Urothelium cell line (cell line): ENCODE results near the gene HDX.
A peak's percentile ranks its signal among the peaks of the same experiment; 100 is the strongest.
"Not testable (repeated sequence)": the region's sequence is repeated elsewhere in the genome, so short reads cannot be mapped to it uniquely, and the experiment has no call there.

ENCODE experiments used
- DNase-seq: peaks from one replicate; pipeline ENCODE4 v3.0.0; 2011; ENCODE audit warnings: low spot score, mixed read lengths
- FAIRE-seq: peaks from 2 replicates; lab custom pipeline; 2011; peaks lifted over from hg19 to GRCh38; lab: Jason Lieb, UNC

Gene HDX, protein sequence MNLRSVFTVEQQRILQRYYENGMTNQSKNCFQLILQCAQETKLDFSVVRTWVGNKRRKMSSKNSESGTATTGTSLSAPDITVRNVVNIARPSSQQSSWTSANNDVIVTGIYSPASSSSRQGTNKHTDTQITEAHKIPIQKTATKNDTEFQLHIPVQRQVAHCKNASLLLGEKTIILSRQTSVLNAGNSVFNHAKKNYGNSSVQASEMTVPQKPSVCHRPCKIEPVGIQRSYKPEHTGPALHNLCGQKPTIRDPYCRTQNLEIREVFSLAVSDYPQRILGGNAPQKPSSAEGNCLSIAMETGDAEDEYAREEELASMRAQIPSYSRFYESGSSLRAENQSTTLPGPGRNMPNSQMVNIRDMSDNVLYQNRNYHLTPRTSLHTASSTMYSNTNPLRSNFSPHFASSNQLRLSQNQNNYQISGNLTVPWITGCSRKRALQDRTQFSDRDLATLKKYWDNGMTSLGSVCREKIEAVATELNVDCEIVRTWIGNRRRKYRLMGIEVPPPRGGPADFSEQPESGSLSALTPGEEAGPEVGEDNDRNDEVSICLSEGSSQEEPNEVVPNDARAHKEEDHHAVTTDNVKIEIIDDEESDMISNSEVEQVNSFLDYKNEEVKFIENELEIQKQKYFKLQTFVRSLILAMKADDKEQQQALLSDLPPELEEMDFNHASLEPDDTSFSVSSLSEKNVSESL

DNA sequence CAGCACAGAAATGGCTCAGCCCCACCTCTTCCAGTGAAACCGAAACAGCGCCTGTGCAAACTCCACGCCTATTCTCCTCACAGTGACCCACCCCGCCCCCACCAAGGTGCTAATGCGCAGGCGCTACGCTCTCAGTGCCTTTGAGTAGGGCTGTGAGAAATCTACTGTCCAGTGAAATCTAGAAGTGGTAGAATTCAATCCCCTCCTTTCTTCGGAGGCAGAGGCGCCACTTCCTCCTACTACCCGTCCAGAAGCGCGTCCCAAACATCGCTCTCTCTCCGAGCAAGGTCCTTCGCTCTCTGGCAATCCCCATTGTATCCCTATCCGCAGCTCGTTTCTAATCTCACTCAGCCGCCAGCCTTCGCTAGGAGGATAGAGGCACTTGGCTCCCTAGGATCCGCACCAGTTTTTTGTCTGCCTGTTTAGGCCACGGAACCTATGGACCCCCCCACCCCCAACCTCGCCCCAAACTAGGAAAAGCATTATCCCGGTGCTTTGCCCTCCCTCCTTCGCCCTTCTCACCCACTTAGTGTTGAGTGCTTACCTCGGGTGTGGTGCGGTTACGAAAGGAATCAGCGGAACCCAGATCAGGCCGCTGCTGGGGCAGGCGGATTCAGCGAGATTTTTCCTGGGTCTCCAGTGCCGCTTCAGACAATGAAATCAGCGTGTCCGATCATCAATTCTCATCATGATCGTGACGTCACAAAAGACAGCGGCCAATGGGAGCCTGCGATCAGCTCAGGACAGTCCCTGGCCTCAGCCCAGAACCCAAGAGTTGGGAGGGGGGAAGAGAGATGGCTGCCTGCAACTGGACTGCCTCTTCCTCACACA, at the start of gene HDX:
Gene HDX (minus strand): TSS at position 656 of the 831 bp plus-strand sequence. CDS start 27,056 bp downstream, outside the sequence.
- no peak for FAIRE-seq
- peak; percentile 79 for DNase-seq

DNA sequence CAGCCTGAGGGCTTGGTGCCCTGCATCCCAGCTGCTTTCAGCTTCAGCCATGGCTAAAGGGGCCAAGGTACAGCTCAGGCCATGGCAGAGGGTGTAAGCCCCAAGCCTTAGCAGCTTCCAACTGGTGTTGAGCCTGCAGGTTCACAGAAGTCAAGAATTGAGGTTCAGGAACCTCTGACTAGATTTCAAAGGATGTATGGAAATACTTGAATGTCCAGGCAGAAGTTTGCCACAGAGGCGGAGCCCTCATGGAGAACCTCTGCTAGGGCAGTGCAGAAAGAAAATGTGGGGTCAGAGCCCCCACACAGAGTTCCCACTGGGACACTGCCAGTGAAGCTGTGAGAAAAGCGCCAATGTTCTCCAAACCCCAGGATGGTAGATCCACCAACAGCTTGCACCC, 39.1 kb upstream of the HDX start:
- not testable (repeated sequence) for FAIRE-seq, DNase-seq

DNA sequence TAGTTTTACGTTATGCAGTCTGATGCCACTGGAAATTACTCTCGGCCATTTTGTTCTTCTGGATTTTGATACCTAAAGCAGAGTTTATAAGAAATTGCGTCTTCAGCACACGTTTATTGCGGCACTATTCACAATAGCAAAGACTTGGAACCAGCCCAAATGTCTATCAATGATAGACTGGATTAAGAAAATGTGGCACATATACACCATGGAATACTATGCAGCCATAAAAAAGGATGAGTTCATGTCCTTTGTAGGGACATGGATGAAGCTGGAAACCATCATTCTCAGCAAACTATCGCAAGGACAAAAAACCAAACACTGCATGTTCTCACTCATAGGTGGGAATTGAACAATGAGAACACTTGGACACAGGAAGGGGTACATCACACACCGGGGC, 35.4 kb upstream of the HDX start:
- not testable (repeated sequence) for DNase-seq, FAIRE-seq

DNA sequence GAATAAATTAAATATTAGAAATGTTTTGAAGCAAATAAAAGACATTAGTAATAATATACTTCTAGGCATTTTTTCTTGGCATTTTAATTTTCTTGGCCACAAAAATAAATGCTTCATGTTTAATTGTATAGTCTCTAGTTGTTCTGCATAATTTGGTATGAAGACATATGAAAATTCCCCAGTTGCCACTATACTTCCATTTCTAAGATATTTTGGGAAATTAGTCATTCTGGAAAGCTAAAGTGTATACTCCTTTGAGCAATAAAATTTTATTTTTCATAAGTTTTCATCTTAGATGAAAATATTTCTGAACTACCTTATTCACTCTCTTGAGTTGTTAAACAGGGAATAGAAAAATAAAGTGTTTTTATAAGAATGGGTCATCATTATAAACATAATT, 13.8 kb downstream of the HDX start:
- FAIRE-seq = no peak
- no peak for DNase-seq

DNA sequence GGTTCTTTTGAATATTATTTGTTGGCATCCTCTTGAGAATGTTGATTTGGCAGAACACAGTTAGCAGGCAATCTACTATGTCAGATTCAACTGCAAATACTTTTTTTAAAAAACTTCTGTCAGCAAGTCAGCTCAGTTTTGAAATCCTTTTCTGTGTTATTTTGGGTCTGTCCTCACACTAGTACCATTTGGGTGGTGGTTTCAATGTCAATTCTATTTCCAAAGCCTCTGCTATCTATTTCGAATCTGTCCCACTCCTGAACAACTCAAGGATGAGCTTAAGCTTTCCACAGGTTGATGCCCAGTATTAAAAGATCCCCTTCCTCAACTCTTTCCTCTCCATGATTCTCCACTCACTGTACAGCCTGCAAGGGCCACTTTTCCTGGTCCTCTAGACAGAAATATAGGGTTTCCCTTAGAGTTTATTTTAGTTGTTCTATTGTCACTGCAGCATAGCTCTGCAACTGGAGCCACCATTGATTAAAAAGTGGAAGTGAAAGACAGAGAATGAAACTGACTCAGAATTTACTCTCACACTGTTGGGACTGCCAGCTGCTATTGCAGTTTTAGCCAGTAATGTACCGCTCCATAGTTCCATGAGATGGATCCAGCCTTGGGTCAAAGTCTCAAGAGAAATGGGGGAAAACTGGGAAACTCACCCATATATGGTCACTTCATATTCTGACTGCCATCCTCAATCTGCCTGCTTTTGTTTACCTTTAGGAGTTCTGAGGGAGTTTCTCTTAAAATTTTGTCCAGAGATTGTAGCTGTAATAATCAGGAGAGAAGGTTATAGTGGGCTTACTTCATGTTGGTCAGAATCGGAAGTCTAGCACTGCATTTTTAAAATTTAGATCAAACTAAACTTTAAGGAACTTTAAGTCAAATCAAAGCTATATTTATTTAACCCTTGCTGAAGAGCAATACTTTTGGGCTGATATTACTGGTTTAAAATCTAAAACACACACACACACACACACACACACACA, 14.6 kb downstream of the HDX start:
- no peak for DNase-seq
- no peak for FAIRE-seq

DNA sequence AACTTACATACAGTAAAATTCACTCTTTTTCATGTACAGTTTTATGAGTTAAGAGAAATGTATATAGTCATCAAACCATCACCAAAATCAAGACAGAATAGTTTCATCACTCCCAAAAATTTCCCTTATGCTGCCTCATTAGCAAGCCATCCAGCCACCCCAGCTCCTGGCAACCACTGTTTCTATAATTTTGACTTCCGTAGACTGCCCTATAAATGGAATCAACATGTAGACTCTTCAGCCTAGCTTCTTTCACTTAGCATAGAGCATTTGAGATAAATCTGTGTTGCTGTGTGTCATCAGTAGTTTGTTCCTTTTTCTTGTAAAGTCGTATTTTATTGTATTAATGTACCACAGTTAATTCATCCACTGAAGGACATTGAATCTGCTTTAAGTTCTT, 23.2 kb downstream of the HDX start:
- FAIRE-seq (no peak), DNase-seq (no peak)

DNA sequence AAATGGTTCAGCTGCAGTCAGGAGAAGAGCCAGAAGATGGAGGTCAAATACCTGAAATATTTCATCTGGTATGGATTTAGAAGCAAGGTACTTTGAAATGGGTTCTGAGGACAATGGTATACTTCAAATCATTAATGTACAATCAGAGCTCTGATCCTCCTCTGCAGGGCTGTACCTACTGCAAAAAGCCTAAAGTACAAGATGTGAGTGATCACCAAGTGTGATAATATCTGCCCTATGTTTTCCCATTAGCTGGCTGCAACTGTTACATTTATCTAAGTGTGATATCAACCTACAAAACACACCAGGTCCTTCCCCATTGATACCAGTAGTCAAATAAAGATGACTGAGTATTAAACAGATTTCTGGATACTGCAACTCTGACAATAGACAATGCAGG, 25.1 kb downstream of the HDX start:
- DNase-seq (no peak), FAIRE-seq (no peak)

DNA sequence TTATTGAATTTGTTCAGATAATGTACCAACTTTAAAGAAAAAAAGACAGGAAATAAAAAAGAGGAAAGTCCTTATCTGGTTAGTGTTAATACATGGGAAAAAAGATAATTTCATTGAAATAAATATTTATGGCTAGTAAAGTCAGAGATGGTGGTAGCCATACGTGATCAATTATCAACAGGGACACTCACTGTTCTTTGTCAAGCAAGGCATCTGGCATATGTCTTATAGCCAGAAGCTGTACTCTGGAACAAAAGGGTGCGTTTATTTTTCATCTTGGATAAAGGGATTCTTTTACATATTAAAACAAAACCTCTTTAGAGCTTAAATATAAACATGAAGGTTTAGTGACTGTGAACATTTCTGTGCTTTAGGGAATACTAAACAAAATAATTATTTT, 26.7 kb downstream of the HDX start:
- no peak for FAIRE-seq
- no peak for DNase-seq

DNA sequence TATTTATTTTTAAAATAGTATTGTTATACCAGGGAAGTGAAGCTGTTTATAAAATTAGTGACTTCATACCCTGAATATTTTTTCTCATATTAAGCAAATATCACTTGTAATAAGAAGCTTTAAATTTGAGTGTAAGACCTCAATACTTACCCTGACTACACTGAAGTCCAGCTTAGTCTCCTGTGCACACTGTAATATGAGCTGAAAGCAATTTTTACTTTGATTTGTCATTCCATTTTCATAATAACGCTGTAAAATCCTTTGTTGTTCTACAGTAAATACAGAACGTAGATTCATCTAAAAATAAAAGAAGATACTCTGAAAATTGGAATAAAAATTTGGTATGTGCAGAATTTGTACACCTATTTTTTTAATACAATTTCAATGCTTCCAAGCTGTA, 27.2 kb downstream of the HDX start:
- FAIRE-seq = no peak
- DNase-seq = no peak

DNA sequence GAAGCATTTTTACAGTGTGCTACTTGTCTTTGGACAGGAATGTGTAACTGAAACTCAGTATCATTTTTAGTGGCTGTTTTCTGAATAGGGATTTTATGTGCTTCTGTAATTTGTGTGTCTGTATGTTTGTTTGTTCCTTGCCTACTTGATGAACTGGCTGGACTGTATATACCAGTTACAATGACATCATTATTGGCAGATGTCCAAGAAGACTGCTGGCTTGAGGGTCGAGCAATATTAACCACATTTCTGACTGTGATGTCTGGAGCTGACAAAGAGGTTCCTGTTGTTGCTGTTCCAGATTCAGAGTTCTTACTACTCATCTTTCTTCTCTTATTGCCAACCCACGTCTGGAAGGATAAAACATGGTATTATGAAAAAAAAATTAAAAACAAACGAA, 33.0 kb downstream of the HDX start:
- DNase-seq (peak; percentile 37), FAIRE-seq (no peak)

DNA sequence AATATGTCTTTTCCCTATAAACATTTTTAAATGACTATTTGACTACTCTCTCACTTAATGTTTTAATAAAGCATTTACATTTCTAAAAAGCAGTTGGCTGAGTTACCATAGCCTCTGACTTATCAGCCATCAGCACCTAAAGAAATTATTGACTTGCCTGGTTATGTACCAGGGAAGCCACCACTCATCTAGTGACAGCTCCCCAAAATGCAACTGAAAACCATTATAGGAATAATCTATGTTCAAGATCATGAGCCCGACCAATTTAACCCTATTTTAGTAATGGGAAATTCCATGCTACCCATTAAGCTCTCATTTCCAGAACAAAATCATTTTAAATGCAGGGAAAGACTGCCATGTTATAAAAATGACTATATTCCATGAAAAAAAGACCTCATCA, 34.4 kb downstream of the HDX start:
- FAIRE-seq = no peak

DNA sequence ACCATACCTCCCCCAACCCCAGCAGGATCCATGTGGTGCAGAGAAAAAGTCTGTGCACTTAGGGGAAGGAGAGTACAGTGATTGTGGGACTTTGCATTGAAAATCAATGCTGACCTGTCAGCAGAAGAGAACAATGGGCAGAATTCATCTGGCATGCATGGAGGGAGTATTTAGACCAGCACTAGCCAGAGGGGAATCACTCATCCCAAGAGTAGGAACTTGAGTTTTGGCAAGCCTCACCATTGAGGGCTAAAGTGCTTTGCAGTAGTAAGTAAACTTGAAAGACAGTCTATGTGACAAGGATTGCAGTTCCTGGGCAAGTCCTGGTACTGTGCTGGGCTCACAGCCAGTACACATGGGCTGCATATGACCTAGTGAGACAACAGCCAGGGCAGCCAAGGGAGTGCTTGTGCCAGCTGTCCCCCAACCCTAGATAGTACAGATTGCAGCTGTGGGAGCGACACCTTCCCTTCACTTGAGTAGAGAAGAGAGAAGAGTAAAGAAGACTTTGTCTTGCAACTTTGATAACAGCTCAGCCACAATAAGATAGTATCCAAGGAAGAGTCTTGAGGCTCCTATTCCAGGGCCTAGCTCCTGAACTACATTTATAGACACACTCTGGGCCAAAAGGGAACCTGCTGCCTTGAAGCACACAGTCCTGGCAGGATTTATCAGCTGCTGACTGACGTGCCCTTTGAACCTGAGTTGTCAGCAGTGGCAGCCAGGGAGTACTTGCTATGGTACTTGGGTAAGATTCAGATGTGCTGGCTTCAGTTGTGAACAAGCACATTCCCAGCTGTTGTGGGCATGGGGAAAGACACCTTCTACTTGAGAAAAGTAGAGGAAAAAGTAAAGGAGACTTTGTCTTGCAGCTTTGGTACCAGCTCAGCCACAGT, 48.7 kb downstream of the HDX start:
- no peak for FAIRE-seq
- DNase-seq = no peak

More for the DNA sequence above, 34.4 kb downstream of the HDX start:
- no peak for DNase-seq

DNA sequence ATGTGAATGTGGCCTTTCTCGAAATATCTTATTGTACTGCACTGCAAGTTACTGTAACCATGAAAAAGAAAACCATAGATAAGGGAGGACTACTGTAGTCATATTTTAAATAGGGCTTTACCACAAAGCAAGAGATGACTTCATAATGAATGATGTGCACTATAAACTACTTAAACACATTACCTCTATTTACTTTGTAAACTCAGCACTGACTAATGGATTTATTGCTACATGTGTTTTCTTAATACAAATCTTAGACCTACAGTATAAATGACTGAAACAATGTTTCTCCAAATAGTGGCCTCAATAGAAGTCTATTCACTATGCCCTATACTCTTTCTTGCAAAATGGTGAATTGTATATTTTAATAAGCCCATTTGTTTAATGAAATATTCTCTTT, 61.1 kb downstream of the HDX start:
- DNase-seq = no peak
- no peak for FAIRE-seq

DNA sequence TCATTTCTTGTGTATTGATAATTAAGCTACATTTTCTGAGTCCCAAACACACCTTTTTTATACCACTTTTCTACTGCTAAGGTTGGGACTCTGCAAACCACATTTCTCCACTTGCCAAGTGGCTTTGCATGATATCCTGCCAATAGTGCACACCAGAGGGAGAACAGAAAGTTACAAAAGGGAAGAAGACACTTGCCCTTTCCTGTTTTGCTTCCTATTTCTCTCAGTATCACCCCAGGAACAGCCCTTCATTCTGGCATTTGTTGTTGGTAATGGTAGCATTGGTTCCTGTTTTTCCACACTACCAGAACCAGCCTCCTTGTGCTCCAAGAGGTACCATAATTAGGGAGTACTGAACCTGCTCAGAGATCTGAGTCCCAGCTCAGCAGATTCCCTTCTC, 87.1 kb downstream of the HDX start:
- no peak for FAIRE-seq
- no peak for DNase-seq

DNA sequence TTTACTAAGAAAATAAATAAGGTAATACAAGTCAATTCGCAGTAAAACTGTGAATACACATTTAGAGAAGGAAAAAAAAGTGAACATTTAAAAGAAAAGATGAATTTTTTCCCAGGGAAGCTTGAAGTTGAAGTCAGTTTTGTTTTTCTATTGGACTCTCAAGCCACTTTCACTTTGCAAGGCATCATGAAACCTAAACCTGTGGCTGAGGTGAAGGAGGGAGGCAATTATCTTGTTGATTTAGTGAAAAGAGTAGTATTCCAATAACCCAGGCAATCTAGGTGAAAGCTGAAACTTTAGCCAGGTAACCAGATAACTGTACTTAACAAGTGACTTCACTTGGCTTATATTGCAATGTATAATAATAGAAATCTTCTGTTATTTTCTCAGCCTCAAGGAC, 138.6 kb downstream of the HDX start:
- DNase-seq = no peak
- FAIRE-seq = no peak

DNA sequence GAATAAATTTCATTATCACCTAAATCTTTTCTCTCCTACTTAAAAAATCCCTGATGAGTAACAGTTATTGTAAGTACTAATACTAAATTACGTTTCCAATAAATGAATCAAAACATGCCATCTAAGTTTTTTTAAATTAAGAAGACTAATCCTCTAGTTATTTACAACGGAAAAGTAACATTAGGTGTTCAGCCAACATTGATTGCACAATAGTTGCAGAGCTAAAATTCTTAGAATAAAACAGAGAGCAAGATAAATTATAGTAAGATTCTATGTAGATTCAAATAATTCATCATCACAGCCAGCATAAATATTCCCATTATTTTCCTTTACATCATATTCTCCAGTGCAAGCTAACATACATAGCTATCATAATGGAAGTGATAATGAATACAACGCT, 139.2 kb downstream of the HDX start:
- FAIRE-seq (no peak), DNase-seq (no peak)

DNA sequence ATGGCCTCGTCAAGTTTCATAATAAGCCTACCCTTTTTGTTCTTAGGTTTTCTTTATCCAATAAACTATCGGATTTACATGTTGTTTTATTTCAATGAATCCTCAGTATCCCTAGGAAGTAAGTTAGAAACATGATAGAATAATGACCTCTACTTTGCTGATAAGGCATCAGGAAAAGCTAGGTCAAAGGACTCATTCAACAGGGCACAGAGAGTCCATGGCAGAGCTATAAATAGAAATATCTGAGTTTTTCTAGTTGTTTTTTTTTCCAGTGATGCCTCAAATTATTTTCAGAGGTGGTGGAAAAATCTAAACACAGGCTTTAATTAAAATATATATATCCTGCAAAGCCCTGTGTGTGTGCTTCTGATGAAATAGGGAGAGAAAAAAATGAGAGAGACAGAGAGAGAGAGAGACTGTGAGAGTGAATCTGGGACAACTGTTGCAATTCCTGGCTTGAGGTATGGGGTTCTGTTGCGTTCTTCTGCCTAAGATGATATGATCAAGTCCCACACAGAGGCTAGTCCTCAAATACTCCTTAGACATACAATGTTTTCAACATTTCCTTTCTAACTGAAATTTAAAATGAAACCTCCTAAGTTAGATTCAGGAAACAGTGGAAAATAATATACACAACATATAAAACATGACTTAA, 139.9 kb downstream of the HDX start:
- no peak for FAIRE-seq
- no peak for DNase-seq

DNA sequence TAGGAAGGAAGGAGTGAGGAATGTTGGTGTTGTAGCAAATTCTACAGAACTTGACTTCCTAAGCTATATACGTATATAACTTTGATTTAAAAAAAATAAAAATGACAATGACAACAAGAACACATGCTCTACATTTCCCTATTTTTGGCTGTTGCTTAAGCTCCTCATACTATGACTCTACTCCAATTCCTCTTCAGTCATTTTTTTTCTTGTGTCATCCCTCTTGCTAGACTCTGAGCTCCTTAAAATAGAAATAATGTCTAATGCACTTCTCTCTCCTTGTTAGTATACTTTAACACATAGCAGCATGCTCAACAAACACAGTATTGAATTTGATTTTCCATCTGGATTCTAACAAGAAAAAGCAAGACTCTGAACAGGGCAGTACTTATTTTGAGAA, 144.0 kb downstream of the HDX start:
- no peak for FAIRE-seq
- DNase-seq = no peak

DNA sequence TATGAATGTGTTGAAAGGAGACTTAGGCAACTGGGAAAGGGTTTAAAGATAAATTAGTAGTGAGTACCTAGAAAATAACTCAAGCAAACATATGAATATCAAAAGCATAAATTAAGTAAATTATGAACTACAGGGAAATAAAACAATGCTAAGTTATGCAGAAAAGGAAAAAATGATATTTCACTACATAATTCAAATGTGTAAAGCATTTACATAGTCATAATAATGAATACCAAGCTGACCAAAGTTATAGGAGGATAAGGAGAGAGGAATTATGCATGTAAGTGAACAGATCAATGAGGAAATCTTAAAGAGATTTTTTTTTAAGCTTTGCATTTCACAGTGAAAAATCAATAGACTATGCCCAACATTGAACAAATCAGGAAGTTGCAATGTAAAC, 145.0 kb downstream of the HDX start:
- no peak for DNase-seq
- no peak for FAIRE-seq
